Right lung (tissue), 5 donors: ENCODE measurements around the gene POLG. TPM values are rescaled to one million over a fixed set of nuclear protein-coding genes. Genes with fewer than 3 reads are reported as not detected.

ENCODE experiments used
- DNase-seq, 2 donors: peaks; one replicate each; pipeline ENCODE4 v3.0.0-alpha.2; 2013
- polyA plus RNA-seq, 5 donors: library from polyadenylated mRNA; unstranded; fragments of 120-200 nt; gene quantifications; one replicate each; pipeline versions ENCODE4 v1.2.1 to v1.2.3, GENCODE V29; 2013; ENCODE audit warnings: inconsistent platforms in 1 of 5, low replicate concordance in 1 of 5; ENCODE audit not compliant: insufficient read length in 5 of 5, insufficient read depth in 1 of 5

Gene POLG
- polyA plus RNA-seq, 5 donors: 45.6 to 57.2 (median 53.7) TPM

- no peak for DNase-seq
Measured at GRCh38 chr15:89328398-89329254, 6.0 kb downstream of the POLG start.

DNA sequence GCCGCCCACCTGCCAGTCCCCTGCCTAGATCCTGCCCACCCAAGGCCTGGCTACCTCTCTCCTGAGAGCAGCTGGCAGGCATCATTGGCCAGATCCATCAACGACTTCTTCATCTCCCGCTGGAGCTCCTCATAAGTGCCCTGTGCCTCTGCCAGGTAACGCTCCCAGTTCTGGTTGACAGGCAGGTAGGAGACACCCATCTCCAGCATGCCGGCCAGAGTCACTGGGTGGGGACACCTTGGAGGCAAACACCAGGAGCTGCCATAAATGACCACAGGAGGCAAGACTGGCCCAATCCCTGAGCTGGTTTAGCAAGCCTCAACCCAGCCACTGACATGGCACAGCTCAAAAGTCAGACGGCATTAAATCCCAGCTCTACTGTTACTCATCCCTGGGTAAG, 7.5 kb downstream of the POLG start:
- DNase-seq: no peak

GRCh38 chr15:89326316-89326715, 8.3 kb downstream of the POLG start:
- no peak for DNase-seq

DNA sequence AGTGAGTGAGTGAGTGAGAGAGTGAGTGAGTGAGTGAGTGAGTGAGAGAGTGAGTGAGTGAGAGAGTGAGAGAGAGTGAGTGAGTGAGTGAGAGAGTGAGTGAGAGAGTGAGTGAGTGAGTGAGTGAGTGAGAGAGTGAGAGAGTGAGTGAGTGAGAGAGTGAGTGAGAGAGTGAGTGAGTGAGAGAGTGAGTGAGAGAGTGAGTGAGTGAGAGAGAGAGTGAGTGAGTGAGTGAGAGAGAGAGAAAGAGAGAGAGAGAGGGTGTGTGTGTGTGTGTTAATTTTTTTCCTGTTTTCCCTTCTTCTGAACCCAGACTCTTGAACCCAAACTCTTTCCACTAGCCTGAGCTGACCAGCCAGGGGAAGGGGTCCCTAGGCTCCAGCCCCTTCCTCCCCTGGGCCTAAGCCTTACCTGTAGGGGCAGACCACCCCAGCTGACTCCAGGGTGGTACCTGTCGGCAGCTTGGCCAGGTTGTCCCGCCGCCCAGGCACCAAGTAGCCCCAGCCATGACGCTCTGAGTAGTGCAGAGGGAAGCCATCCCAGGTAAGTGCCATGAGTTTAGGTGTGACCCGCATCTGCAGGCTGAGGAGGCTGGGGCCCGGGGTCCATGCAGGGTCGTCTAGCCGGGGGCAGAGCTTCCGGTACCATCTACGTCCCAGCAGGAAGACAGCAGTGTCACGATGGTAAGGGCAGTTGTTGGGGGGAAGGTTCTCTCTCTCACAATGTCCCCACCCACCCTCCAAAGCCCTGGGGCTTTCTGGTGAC, 9.4 kb downstream of the POLG start:
- DNase-seq: no peak

- no peak for DNase-seq
Measured at GRCh38 chr15:89323825-89324224, 10.8 kb downstream of the POLG start.

GRCh38 chr15:89322822-89323221, 11.8 kb downstream of the POLG start:
- DNase-seq: no peak

DNA sequence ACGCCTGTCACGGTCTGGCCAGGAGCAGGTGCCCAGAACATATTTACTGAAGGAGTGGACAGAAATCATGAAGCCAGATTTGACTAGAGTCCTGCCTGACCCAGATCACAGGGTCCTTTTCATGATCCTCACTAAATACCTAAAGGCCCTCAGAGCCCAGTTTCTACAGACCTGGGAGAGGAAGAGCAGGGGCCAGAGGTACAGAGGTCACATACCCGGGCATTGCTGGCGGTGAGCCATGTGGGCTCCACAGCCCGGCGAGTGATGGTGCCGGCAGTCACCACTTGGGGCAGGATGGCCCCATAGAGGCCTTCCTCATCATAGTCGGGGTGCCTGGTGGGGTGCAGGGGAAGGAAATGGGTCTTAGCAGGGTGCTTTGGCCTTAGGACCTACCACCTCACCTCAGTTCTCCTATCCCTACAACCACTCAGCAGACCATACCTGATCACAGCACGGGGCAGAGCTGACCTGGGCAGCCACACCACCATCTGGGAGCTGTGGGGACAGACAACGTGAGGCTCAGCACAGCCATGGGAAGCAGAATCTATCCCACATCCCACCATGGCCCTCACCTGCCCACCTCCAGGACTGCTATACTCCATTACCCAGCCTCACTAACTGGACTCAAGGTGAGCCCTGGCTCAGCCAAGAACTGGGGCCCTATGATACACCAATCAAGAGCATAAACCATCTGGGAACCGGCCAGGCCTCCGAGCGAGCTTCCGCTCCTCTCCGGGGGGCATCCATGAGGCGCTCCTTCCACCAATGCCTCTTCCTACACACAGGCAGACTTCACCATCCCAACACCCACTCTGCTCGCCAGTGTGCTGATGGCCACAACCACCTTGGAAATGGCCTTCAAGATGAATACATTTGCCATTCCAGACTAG, 12.9 kb downstream of the POLG start:
- no peak for DNase-seq

DNA sequence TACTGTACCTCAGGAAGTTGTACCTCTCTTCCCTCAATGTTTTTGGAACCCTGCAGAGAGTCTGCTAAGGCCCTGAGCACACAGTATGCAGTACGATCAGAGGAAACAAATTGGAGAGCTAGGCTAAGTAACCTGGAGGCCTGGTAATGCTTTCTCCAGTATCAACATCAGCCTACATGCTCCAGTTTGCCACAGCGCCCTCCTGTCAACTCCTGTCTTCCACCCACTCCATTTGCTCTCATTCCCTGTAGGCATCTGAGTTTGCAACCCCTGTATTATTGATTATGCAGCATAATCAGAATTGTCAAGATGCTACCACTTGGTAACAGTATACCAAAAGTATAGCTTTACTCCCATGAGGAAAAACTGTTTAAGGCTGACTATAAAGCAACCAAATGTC, 14.4 kb downstream of the POLG start:
- no peak for DNase-seq

DNA sequence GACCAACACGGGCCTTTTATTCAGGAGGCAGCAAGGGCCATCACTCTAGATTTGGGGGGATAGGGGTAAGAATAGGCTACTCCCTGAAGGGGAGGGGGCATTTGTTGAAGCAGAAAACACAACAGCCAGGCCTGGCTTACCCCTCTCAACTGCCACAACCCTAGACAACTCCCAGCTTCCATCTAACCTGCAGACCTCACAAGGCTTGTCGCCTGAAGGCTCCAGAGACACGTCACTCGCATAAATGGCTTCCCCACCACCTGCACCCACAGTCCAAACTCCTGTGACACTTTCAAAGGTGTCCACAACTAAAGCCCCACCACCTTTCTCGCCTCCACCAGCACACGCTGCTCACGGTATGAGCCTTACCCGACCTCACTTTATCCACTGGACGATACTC, 14.9 kb downstream of the POLG start:
- no peak for DNase-seq

GRCh38 chr15:89317186-89317720, 17.4 kb downstream of the POLG start:
- no peak for DNase-seq

DNA sequence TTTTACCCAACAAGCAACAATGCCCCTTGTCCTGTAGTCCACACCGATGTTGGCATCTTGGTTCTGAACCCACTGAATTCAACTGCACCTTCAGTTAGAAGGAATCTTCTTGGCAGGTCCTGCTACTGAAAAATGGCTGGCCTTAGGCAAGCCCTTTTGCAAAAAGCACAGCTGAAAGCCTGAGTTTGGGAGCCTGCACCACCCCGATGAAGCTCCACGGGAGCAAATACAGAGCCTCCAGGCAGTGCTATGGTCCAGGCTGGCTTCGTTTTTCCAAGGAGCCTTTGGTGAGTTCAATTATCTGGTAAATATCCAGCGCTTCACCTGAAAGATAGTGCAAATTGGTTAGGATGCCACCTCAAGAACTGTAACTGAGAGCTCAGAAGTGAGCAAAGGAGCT, 18.1 kb downstream of the POLG start:
- DNase-seq: no peak

DNA sequence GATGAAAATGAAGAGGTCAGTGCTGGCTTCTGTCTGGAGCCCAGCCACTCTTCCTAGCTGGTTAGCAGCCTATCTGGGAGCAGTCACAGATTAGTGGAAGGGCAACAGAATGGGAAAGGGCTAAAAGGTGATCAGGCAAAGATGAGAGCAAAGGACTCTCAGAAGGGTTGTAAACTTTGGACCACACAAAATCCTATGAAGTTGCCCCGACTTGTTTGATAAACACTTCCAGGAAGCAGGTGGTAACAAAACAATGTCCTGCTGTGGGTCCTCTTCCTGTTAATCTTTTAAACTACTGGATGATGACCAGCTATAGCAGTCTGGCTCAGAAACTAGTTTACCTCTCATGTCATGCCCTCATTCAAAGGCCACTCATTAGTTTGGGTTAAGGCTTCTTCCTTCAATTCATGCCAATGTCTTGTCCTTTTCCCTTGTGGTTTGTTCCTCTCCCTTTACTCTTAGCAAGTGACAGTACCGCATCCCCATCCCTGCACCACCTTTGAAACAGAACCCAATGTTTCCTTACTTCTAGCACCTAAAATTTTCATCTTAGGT, 19.2 kb downstream of the POLG start:
- DNase-seq: no peak

GRCh38 chr15:89309993-89310392, 24.6 kb downstream of the POLG start:
- no peak for DNase-seq

GRCh38 chr15:89308236-89308635, 26.4 kb downstream of the POLG start:
- DNase-seq: no peak

DNA sequence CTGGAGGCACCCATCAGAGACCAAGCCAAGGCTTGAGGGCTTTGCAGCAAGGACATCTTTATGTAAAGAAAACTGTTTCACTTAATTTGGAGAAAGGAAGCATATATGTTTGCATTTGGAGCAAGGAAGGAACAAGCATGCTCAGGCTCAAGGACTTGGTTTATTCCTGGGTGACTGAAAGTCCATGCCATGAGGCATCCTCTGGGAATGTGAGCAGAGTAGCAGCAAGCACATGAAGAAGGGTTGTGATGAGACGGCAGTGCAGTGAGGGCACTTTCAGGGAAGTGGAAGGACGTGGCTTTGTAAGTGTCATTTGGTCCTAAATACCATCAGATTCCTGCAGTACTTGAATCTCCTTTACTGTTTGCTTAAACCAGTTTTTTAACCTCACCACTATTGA, 26.8 kb downstream of the POLG start:
- no peak for DNase-seq

- no peak for DNase-seq
Measured at GRCh38 chr15:89307046-89307587, 27.5 kb downstream of the POLG start.

- DNase-seq: no peak
Measured at GRCh38 chr15:89305395-89305794, 29.2 kb downstream of the POLG start.

DNA sequence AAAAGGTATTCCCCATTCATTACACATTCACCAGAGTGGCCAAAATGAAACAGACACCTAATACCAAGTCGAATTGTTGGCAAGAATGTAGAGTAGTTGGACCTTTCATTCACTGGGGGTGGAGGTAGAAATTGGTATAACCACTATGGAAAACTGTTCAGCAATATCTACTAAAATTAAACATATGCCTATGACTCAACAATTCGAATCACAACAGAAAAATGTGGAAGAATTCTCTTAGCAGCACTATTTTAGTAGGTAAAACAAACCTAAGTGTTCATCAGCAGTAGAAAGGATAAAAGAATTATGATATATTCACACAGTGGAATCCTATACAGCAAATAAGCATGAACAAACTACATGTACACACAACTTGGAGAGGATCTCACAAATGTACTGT, 30.6 kb downstream of the POLG start:
- DNase-seq: no peak

DNA sequence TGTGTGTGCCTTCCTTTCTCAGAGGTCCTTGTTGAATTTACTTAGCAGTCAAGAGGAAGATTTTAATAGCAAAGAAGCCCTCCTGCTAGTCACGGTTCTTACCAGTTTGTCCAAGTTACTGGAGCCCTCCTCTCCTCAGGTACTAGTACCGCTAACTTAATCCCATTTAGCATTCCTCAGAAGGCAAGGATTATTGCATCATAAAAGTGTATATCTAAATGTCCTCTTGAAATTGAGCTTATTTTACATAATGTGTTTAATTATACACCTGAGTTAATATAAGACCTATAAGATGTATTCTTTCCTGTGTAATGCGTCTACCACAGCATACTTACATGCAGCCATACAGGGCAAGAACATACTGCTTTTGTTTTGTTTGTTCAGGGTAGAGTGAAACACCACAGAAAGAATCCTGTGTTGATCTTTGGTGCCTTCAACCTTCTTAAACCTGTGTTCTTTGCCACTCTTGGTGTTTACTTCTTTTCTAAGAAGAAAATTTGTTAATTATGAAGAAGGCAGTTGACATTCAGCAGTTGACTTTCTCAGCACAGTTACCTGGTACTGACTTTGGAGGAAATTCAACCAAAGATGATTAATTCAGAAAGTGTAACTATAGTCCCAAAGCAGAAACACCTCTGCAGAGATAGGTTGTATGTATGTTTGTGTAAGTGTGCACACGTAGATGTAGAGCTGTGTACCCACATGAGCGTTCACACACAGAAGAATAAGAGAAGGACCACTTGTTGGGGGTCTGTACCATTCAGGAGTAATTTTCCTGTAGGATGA, 33.1 kb downstream of the POLG start:
- no peak for DNase-seq

- DNase-seq: no peak
Measured at GRCh38 chr15:89299896-89300295, 34.7 kb downstream of the POLG start.
